Esophagus muscularis mucosa (tissue), 4 donors: ENCODE data around the gene EGR4. TPM values are rescaled to one million over a fixed set of nuclear protein-coding genes. Genes with fewer than 3 reads are reported as not detected.

ENCODE experiments used
- DNase-seq: peaks from one replicate; pipeline ENCODE4 v3.0.0-alpha.2; 2017; ENCODE audit errors: extremely low spot score
- H3K27ac ChIP-seq, 4 donors: fragments of 200-600 bp; sonication (generic); replicated peaks in 1 of 4; 1 replicate in 3 of 4; 2 replicates in 1 of 4; pipeline ENCODE4 v1.5.1; 2016 to 2019; ENCODE audit warnings: mild to moderate bottlenecking in 1 of 4
- H3K27me3 ChIP-seq, 4 donors: fragments of 200-600 bp; sonication (generic); one replicate each; pipeline versions ENCODE4 v1.5.1 to v1.6.0; 2016 to 2019
- H3K36me3 ChIP-seq, 4 donors: fragments of 200-600 bp; sonication (generic); one replicate each; pipeline ENCODE4 v1.5.1; 2016 to 2019
- H3K4me1 ChIP-seq, 4 donors: fragments of 200-600 bp; sonication (generic); one replicate each; pipeline ENCODE4 v1.5.1; 2016 to 2019
- H3K4me3 ChIP-seq, 4 donors: fragments of 200-600 bp; sonication (generic); 1 replicate in 2 of 4; 2 replicates in 2 of 4; pipeline ENCODE4 v1.5.1; 2016 to 2019; ENCODE audit warnings: mild to moderate bottlenecking in 4 of 4, moderate library complexity in 1 of 4
- H3K9me3 ChIP-seq, 4 donors: fragments of 200-600 bp; sonication (generic); 1 replicate in 3 of 4; 2 replicates in 1 of 4; pipeline ENCODE4 v1.5.1; 2016 to 2019
- EP300 ChIP-seq: sonication (generic); formaldehyde crosslinking; IDR thresholded peaks from one replicate; pipeline ENCODE4 v1.6.1; 2017; ENCODE audit warnings: antibody characterized with exemption
- POLR2A ChIP-seq: fragments of 450-650 bp; IDR thresholded peaks from one replicate; pipeline ENCODE4 v1.6.1; 2017; ENCODE audit warnings: antibody characterized with exemption, moderate library complexity, mild to moderate bottlenecking, low read depth
- POLR2AphosphoS5 ChIP-seq, 2 donors: sonication (generic); formaldehyde crosslinking; IDR thresholded peaks; one replicate each; pipeline ENCODE4 v1.6.1; 2017; ENCODE audit warnings: antibody characterized with exemption in 2 of 2
- WGBS: methylation state at CpG from one replicate; pipeline ENCODE4 v1.1.5; 2018; 5-methylcytosine and 5-hydroxymethylcytosine counted together
- intact Hi-C: fragments of 100-400 bp; cut with DNase I; formaldehyde crosslinking; loops from one replicate; pipeline ENCODE4 v1.15.1; 2023
- total RNA-seq, 4 donors: library from RNA; depleted of rRNA; stranded (reverse); fragments of >200 nt; gene quantifications; one replicate each; pipeline versions ENCODE4 v1.1.0 to v1.2.1, GENCODE V29; 2016
- TF ChIP-seq, protein P1 (sequence below), 3 experiments: fragments of 200-600 bp in 2 of 3; fragments of 450-650 bp in 1 of 3; sonication (generic) in 2 of 3; IDR thresholded peaks; one replicate each; pipeline ENCODE4 v1.5.1; 2017 to 2019; ENCODE audit warnings: antibody characterized with exemption in 3 of 3, mild to moderate bottlenecking in 2 of 3, moderate library complexity in 1 of 3

Gene EGR4
- total RNA-seq, 4 donors from 2014 or later: 0.17 TPM; not detected in 3

DNA sequence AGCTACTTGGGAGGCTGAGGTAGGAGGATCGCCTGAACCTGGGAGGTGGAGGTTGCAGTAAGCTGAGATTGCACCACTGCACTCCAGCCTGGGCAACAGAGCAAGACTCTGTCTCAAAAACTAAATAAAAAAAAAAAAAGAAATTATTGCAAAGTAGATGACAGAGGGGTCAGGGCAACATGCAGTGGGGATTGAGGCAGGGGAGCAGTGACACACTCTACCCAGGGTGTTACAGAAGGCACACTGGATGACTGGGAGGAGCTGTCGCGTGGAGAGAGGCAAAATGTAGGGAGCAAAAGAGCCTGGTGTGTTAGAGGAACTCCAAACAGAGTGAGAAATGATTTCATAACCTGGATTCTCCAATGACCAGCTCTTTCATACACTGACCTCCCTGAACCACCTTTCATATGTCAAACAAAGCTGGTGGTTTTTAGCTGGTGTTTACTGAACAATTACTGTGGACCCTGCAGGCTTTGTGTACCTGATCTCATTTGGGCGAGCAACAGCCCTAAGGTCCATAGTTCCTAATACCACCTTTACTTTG lies 31.2 kb downstream of the EGR4 start:
- intact Hi-C loops: loop anchor here (10.0 kb wide), 1 partner anchor 123 kb away; the partner anchor contains the start of gene ALMS1
- TF ChIP-seq POLR2A (no peak), EP300 (no peak), POLR2AphosphoS5 (IDR thresholded peaks at IDR 0.05) (no peak)
- TF ChIP-seq, protein P1, sequence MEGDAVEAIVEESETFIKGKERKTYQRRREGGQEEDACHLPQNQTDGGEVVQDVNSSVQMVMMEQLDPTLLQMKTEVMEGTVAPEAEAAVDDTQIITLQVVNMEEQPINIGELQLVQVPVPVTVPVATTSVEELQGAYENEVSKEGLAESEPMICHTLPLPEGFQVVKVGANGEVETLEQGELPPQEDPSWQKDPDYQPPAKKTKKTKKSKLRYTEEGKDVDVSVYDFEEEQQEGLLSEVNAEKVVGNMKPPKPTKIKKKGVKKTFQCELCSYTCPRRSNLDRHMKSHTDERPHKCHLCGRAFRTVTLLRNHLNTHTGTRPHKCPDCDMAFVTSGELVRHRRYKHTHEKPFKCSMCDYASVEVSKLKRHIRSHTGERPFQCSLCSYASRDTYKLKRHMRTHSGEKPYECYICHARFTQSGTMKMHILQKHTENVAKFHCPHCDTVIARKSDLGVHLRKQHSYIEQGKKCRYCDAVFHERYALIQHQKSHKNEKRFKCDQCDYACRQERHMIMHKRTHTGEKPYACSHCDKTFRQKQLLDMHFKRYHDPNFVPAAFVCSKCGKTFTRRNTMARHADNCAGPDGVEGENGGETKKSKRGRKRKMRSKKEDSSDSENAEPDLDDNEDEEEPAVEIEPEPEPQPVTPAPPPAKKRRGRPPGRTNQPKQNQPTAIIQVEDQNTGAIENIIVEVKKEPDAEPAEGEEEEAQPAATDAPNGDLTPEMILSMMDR (IDR thresholded peaks at IDR 0.05): no peak
- Histone ChIP-seq H3K4me3 (no peak overlapping the region), H3K36me3 (peaks cover 0 to 11% (median 2%) of the 10 kb centered on the region in 4 donors), H3K27ac (no peak overlapping the region), H3K27me3 (peaks cover 0 to 24% (median under 1%) of the 10 kb centered on the region in 4 donors), H3K4me1 (peaks cover 0 to 2% (median 0%) of the 10 kb centered on the region in 4 donors), H3K9me3 (no peaks in the 10 kb centered on the region)
- no peak for DNase-seq
- WGBS: 96% methylated on average over 4 of the region's 4 CpGs

DNA sequence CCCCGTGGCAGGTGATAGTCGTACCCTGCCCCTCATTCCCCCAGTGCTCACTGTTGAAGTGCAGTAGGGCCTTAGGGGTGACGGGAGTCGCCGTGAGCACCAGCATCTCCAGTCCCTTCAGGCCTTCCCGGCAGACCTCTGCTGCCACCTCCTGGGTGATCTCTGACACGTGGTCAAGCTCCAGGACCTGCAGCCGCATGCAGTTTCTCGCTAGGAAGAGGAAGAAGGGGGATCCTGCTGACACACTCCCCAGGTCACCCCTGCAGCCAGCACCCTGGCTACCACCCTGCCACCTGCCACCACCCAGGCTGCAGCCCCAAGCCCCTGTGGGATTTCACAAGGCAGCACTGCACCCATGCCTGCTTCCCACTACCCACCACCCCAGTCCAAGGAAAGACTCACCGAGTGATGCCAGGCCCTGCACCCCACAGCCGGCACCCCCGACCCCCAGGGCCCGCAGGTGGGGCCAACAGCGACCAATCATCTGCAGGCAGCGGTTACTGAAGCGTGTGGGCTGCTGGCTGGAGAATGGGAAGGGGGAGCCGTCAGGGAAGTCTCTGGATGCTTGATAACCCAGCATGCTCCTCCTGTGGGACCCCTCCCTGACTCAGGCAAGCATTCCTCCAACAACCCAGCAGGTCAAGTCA lies 32.9 kb downstream of the EGR4 start:
- Histone ChIP-seq H3K9me3 (no peaks in the 10 kb centered on the region), H3K36me3 (peaks cover 0 to 11% (median 2%) of the 10 kb centered on the region in 4 donors), H3K4me1 (peaks cover 0 to 2% (median 0%) of the 10 kb centered on the region in 4 donors), H3K4me3 (no peak overlapping the region), H3K27me3 (peaks cover 0 to 6% (median 0%) of the 10 kb centered on the region in 4 donors), H3K27ac (no peak overlapping the region)
- intact Hi-C loops: loop anchor here (10.0 kb wide), 1 partner anchor 124 kb away; the partner anchor contains the start of gene ALMS1
- 28% methylated on average over 6 of the region's 17 CpGs for WGBS
- TF ChIP-seq POLR2A (no peak), EP300 (no peak), POLR2AphosphoS5 (IDR thresholded peaks at IDR 0.05) (no peak)
- TF ChIP-seq, protein P1 (IDR thresholded peaks at IDR 0.05): peak in 1 of 3 experiments; percentile 32
- DNase-seq: no peak

DNA sequence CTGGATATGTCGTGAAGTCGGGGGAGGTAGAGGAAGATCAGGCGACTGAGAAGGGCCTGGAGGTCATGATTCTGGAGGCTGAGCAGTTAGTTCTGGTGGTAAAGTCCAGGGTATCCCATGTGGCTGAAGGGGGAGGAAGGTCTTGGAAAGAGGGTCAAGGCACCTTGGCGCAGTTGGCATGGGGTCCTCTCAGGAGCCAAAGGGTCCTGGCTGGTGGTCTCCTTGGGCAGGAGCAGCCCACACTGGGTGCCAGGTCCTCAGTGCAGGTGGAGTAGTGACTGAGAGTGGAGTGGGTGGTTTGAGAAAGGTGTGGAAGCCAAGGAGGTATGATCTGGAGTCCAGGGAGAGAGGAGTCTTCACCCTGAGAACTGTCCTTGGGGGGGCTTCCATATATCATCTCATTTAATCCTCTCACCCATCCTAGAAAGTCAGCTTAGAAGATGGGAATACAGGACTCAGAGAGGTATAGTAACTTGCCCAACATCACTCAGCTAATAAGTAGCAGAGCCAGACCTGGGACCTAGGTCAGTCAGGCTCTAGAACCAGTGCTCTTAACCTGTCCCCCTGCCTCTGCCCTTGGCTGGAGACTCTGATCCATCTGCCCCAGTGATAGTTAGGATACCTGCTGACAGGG lies 33.5 kb downstream of the EGR4 start:
- Histone ChIP-seq H3K27ac (no peak overlapping the region), H3K4me3 (no peak overlapping the region), H3K4me1 (peaks cover 0 to 2% (median 0%) of the 10 kb centered on the region in 4 donors), H3K9me3 (no peaks in the 10 kb centered on the region), H3K36me3 (peaks cover 0 to 16% (median 6%) of the 10 kb centered on the region in 4 donors), H3K27me3 (no peaks in the 10 kb centered on the region)
- 76% methylated on average over 4 of the region's 4 CpGs for WGBS
- intact Hi-C loops: loop anchor here (10.0 kb wide), 1 partner anchor 125 kb away; the partner anchor contains the start of gene ALMS1
- DNase-seq: no peak
- TF ChIP-seq POLR2AphosphoS5 (IDR thresholded peaks at IDR 0.05): no peak
- TF ChIP-seq EP300: no peak
- TF ChIP-seq, protein P1 (IDR thresholded peaks at IDR 0.05): no peak
- no peak for TF ChIP-seq POLR2A

DNA sequence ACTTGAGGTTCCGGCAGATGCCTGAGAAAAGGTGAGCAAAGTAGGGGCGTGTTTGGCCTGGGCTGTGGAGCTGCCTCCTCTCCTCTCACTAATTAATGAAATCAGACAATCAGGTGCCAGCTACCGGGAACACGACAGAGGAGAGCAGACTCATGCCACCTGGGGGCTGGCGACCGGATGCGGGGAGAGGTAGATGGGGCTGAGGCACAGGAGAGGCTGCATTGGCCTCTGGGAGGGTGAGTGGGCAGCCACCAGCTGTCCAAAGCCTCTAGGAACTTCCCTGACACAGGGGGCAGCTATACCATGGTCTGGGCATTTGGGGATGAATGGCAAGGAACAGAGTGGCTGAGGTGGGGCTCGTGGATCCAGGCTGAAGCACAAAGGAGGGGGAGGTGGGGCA lies 34.1 kb downstream of the EGR4 start:
- DNase-seq: no peak
- H3K4me1 ChIP-seq: peaks cover 0 to 2% (median 0%) of the 10 kb centered on the region in 4 donors
- WGBS: 96% methylated on average over 8 of the region's 8 CpGs
- H3K27ac ChIP-seq: no peak overlapping the region
- peaks cover 0 to 22% (median 12%) of the 10 kb centered on the region in 4 donors for H3K36me3 ChIP-seq
- H3K9me3 ChIP-seq: no peaks in the 10 kb centered on the region
- intact Hi-C loops: no loop called here
- H3K27me3 ChIP-seq: no peaks in the 10 kb centered on the region
- no peak for TF ChIP-seq POLR2AphosphoS5 (IDR thresholded peaks at IDR 0.05)
- TF ChIP-seq POLR2A: no peak
- TF ChIP-seq, protein P1 (IDR thresholded peaks at IDR 0.05): no peak
- no peak for TF ChIP-seq EP300
- H3K4me3 ChIP-seq: no peak overlapping the region
